Measurements from ENCODE around the gene ACOT7.

GRCh38 chr1:6409053-6409452 lies 15.5 kb upstream of the ACOT7 start:
- TF ChIP-seq CTCF (IDR thresholded peaks at IDR 0.05; ENCODE audit: low read length): no peak
- TF ChIP-seq EZH2 (optimal IDR thresholded peaks at IDR 0.05; ENCODE audit: low read depth, low read length): no peak
